Body of pancreas (tissue), 4 donors: ENCODE data around the gene TAF3. TPM values are rescaled to one million over a fixed set of nuclear protein-coding genes. Genes with fewer than 3 reads are reported as not detected.

Experiments used
- ATAC-seq: fragments of 150-250 bp; one replicate; pipeline ENCODE4 v1.9.1; 2016
- DNase-seq, 4 donors: peaks; one replicate each; pipeline ENCODE4 v3.0.0-alpha.2; 2019
- H3K27ac ChIP-seq, 4 donors: fragments of 200-600 bp; sonication (generic); 1 replicate in 3 of 4; 2 replicates in 1 of 4; pipeline versions ENCODE4 v1.5.1 to v1.6.1; 2016 to 2019; ENCODE audit warnings: mild to moderate bottlenecking in 1 of 4, mixed read lengths in 1 of 4, moderate library complexity in 1 of 4
- H3K27me3 ChIP-seq, 2 donors: fragments of 200-600 bp; sonication (generic); one replicate each; pipeline ENCODE4 v1.6.0; 2016; ENCODE audit warnings: mild to moderate bottlenecking in 1 of 2
- H3K36me3 ChIP-seq, 2 donors: fragments of 200-600 bp; sonication (generic); replicated peaks in 1 of 2; 2 replicates each; pipeline ENCODE4 v1.5.1; 2016; ENCODE audit warnings: low read depth in 2 of 2; ENCODE audit not compliant: insufficient read depth in 1 of 2
- H3K4me1 ChIP-seq: fragments of 200-600 bp; sonication (generic); one replicate; pipeline ENCODE4 v1.6.0; 2016
- H3K4me3 ChIP-seq, 2 donors: fragments of 200-600 bp; sonication (generic); 1 replicate in 1 of 2; 2 replicates in 1 of 2; pipeline ENCODE4 v1.5.1; 2016 to 2019
- H3K9me3 ChIP-seq, 3 donors: fragments of 200-600 bp; sonication (generic); 1 replicate in 2 of 3; 2 replicates in 1 of 3; pipeline ENCODE4 v1.5.1; 2016
- CTCF ChIP-seq, 7 experiments: fragments of 450-650 bp in 4 of 7; fragments of 200-600 bp in 3 of 7; sonication (generic) in 3 of 7; IDR thresholded peaks; one replicate each; pipeline ENCODE4 v1.5.1; 2016 to 2019; ENCODE audit warnings: antibody characterized with exemption in 7 of 7
- POLR2A ChIP-seq, 3 donors: fragments of 450-650 bp; IDR thresholded peaks; one replicate each; pipeline ENCODE4 v1.6.1; 2016; ENCODE audit warnings: antibody characterized with exemption in 3 of 3, mild to moderate bottlenecking in 2 of 3
- WGBS, 2 donors: methylation state at CpG; one replicate each; pipeline ENCODE4 v1.1.5; 2017; 5-methylcytosine and 5-hydroxymethylcytosine counted together
- intact Hi-C: fragments of 100-400 bp; cut with DNase I; formaldehyde crosslinking; loops from one replicate; pipeline ENCODE4 v1.15.1; 2023
- total RNA-seq, 2 donors: library from RNA; depleted of rRNA; stranded (reverse); fragments of >200 nt; gene quantifications; one replicate each; pipeline ENCODE4 v1.1.0, GENCODE V29; 2016

Gene TAF3
- total RNA-seq, 2 donors from 2014 or later = 6.0 to 12.9 TPM

- 87 to 90% methylated on average over 4 to 5 of the region's 5 CpGs for WGBS, 2 donors
- DNase-seq (no peak), ATAC-seq (no peak)
- Histone ChIP-seq H3K9me3 (no peaks in the 10 kb centered on the region), H3K27me3 (no peaks in the 10 kb centered on the region), H3K4me1 (no peaks in the 10 kb centered on the region), H3K27ac (no peak overlapping the region), H3K36me3 (no peaks in the 10 kb centered on the region), H3K4me3 (no peak overlapping the region)
- TF ChIP-seq CTCF (IDR thresholded peaks at IDR 0.05) (no peak), POLR2A (IDR thresholded peaks at IDR 0.05) (no peak)
- intact Hi-C loops = no loop called here
Observed at GRCh38 chr10:7982727-7983126, 164.4 kb downstream of the TAF3 start.

- H3K27ac ChIP-seq = no peak overlapping the region
- no peak for ATAC-seq
- no peak overlapping the region for H3K4me3 ChIP-seq
- 93% methylated on average over 3 of the region's 3 CpGs for WGBS, 2 donors
- H3K4me1 ChIP-seq = no peaks in the 10 kb centered on the region
- no peak for TF ChIP-seq POLR2A (IDR thresholded peaks at IDR 0.05)
- no peak for TF ChIP-seq CTCF (IDR thresholded peaks at IDR 0.05)
- no peaks in the 10 kb centered on the region for H3K27me3 ChIP-seq
- no peaks in the 10 kb centered on the region for H3K9me3 ChIP-seq
- DNase-seq = no peak
- no peaks in the 10 kb centered on the region for H3K36me3 ChIP-seq
- intact Hi-C loops = no loop called here
Observed at GRCh38 chr10:7984325-7984724, 166.0 kb downstream of the TAF3 start.

DNA sequence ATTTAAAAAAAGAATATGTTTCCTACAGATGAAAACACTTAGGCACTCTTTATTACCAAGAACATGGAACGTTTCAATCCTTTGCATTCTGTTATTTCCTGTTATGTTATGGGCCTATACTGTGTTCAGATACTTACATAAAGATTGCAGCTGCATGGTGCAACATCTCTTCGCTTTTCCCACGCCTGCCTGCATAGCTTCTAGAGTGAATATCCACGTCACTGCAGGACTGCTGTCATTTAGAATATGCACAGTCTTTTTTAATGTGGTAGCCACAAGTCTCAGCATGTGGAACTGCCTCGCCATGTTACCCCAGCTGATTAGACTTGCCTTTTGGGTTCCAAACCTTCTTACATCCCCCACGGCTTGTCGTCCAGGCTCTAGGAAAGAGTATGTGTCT lies 166.6 kb downstream of the TAF3 start:
- H3K4me1 ChIP-seq = no peaks in the 10 kb centered on the region
- H3K4me3 ChIP-seq = no peak overlapping the region
- no peak for TF ChIP-seq POLR2A (IDR thresholded peaks at IDR 0.05)
- no peak for TF ChIP-seq CTCF (IDR thresholded peaks at IDR 0.05)
- no peak for ATAC-seq
- no peaks in the 10 kb centered on the region for H3K9me3 ChIP-seq
- intact Hi-C loops = no loop called here
- H3K27me3 ChIP-seq = no peaks in the 10 kb centered on the region
- DNase-seq = no peak
- WGBS, 2 donors = 90 to 93% methylated on average over 7 of the region's 7 CpGs
- no peaks in the 10 kb centered on the region for H3K36me3 ChIP-seq
- no peak overlapping the region for H3K27ac ChIP-seq

DNA sequence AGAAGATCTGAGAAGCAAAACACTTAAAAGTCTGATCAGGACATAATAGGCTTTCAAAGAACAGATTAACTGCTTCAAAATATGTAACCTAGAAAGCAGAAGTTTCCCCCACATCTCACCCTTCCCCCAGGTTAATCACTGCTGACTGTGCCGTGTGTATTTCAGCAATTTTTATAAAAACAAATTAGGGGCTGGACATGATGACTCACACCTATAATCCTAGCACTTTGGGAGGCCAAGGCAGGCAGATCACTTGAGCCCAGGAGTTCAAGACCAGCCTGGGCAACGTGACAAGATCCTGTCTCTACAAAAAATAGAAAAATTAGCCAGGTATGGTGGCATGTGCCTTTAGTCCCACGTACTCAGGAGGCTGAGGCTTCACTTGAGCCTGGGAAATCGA lies 168.5 kb downstream of the TAF3 start:
- DNase-seq (no peak), ATAC-seq (no peak)
- H3K4me1 ChIP-seq = no peaks in the 10 kb centered on the region
- no peak overlapping the region for H3K4me3 ChIP-seq
- H3K36me3 ChIP-seq = no peaks in the 10 kb centered on the region
- no peak for TF ChIP-seq CTCF (IDR thresholded peaks at IDR 0.05)
- no peak for TF ChIP-seq POLR2A (IDR thresholded peaks at IDR 0.05)
- 70 to 83% methylated on average over 4 of the region's 4 CpGs for WGBS, 2 donors
- H3K9me3 ChIP-seq = no peaks in the 10 kb centered on the region
- no peak overlapping the region for H3K27ac ChIP-seq
- intact Hi-C loops = no loop called here
- H3K27me3 ChIP-seq = no peaks in the 10 kb centered on the region

GRCh38 chr10:7988989-7989388 lies 170.7 kb downstream of the TAF3 start:
- no peak overlapping the region for H3K27ac ChIP-seq
- intact Hi-C loops = no loop called here
- ATAC-seq (no peak), DNase-seq (no peak)
- H3K27me3 ChIP-seq = no peaks in the 10 kb centered on the region
- no peak overlapping the region for H3K4me3 ChIP-seq
- H3K9me3 ChIP-seq = no peaks in the 10 kb centered on the region
- no peaks in the 10 kb centered on the region for H3K36me3 ChIP-seq
- TF ChIP-seq CTCF (IDR thresholded peaks at IDR 0.05) (no peak), POLR2A (IDR thresholded peaks at IDR 0.05) (no peak)
- 90 to 100% methylated on average over 2 of the region's 2 CpGs for WGBS, 2 donors
- H3K4me1 ChIP-seq = no peaks in the 10 kb centered on the region
